ENCODE data around the gene BLOC1S6. TPM values are rescaled to one million over a fixed set of nuclear protein-coding genes. Genes with fewer than 3 reads are reported as not detected.

Gene BLOC1S6
- total and polyA plus RNA-seq, 12 donors, result 8.6 to 33.9 (median 28.0) TPM

DNA sequence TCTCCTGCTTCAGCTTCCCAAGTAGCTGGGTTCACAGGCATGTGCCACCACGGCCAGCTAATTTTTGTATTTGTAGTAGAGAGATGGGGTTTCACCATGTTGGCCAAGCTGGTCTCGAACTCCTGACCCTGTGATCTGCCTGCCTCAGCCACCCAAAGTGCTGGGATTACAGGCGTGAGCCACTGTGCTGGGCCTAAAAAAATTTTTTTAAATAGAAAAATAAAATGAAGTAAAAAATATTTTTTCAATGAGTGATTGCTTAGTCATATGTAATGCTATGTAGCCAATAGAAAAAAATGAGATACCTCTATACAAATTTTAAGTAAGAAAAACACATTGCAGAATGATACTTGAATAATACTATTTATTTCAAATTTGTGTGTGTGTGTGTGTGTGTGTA lies 36.7 kb upstream of the BLOC1S6 start:
- intact Hi-C loops (cut with DNase I), result no loop called here

DNA sequence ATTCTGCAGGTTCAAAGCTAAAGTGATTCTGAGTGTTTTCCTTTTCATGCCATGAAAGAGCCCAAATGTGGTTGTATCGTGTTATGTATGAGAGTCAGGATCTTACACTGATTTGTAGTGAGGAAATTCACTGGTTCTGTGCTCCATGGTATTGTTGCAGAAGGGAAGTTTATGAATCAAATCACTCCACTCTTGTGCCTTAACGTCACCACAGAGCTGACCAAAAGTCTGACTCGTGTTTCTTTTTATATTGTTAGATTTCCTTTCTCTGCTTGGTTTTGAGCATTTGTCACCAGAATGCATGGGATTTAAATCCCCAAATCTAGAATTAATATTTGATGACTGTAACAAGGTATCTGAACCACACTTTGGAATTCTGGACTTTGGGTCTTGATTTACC lies 35.5 kb upstream of the BLOC1S6 start:
- DNase-seq (no peak), ATAC-seq (no peak)
- TF ChIP-seq, protein P1, sequence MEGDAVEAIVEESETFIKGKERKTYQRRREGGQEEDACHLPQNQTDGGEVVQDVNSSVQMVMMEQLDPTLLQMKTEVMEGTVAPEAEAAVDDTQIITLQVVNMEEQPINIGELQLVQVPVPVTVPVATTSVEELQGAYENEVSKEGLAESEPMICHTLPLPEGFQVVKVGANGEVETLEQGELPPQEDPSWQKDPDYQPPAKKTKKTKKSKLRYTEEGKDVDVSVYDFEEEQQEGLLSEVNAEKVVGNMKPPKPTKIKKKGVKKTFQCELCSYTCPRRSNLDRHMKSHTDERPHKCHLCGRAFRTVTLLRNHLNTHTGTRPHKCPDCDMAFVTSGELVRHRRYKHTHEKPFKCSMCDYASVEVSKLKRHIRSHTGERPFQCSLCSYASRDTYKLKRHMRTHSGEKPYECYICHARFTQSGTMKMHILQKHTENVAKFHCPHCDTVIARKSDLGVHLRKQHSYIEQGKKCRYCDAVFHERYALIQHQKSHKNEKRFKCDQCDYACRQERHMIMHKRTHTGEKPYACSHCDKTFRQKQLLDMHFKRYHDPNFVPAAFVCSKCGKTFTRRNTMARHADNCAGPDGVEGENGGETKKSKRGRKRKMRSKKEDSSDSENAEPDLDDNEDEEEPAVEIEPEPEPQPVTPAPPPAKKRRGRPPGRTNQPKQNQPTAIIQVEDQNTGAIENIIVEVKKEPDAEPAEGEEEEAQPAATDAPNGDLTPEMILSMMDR (IDR thresholded peaks at IDR 0.05), result no peak
- no peak overlapping the region for H3K27ac ChIP-seq
- H3K36me3 ChIP-seq, result no peaks in the 10 kb centered on the region
- WGBS, 2 donors, result 64 to 72% methylated on average over 3 of the region's 3 CpGs
- intact Hi-C loops (cut with DNase I), result no loop called here
- H3K4me3 ChIP-seq, result no peak overlapping the region
- peaks cover 0 to 3% (median 0%) of the 10 kb centered on the region in 7 donors for H3K27me3 ChIP-seq
- H3K4me1 ChIP-seq, result peaks cover 0 to 3% (median 0%) of the 10 kb centered on the region in 9 donors
- H3K9me3 ChIP-seq, result no peaks in the 10 kb centered on the region

More for the DNA sequence above, 36.7 kb upstream of the BLOC1S6 start:
- Histone ChIP-seq H3K9me3 (no peaks in the 10 kb centered on the region), H3K4me3 (no peak overlapping the region), H3K4me1 (no peaks in the 10 kb centered on the region), H3K27me3 (peaks cover 0 to 3% (median 0%) of the 10 kb centered on the region in 7 donors), H3K36me3 (no peaks in the 10 kb centered on the region), H3K27ac (no peak overlapping the region)
- no peak for ATAC-seq
- no peak for DNase-seq
- 88 to 90% methylated on average over 3 of the region's 3 CpGs for WGBS, 2 donors
- TF ChIP-seq, protein P1 (IDR thresholded peaks at IDR 0.05), result no peak

DNA sequence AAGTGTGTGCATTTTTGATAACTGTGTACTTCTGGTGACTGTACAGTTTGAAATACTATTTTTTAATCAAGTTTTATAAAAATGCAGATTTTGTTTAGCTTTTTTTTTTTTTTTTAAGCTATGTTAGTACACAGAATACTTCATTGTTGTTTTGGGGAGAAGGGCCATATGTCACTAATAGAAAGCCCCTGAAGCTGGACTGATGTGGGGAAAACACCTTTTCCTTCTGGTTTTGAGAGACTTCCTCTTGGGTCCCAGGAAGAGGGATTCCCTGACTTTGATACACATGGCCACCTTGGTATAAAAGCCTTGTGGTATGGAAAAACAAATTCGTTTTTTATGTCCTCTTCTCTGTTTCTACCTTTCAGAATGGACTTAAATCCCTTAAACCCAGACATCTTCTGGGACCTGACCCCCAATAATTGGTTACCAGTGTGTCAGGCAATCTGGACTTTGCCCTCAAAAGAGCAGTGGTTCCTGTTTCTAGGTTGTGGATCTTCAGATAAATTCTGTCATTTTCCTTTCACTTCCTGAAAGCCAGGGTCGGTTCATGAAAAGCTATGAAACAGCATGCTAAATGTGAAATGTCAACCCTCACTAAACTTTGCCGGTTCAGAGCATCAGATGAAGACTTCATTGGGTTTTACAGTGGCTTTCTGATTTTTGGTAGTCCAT lies 31.1 kb upstream of the BLOC1S6 start:
- TF ChIP-seq, protein P1 (IDR thresholded peaks at IDR 0.05), result no peak
- 42 to 43% methylated on average over 3 of the region's 3 CpGs for WGBS, 2 donors
- no peak for DNase-seq
- Histone ChIP-seq H3K9me3 (no peaks in the 10 kb centered on the region), H3K27ac (no peak overlapping the region), H3K4me3 (no peak overlapping the region), H3K27me3 (peaks cover 0 to 11% (median 0%) of the 10 kb centered on the region in 7 donors), H3K4me1 (peaks cover 0 to 3% (median 0%) of the 10 kb centered on the region in 9 donors), H3K36me3 (no peaks in the 10 kb centered on the region)
- no peak for ATAC-seq
- intact Hi-C loops (cut with DNase I), result no loop called here

DNA sequence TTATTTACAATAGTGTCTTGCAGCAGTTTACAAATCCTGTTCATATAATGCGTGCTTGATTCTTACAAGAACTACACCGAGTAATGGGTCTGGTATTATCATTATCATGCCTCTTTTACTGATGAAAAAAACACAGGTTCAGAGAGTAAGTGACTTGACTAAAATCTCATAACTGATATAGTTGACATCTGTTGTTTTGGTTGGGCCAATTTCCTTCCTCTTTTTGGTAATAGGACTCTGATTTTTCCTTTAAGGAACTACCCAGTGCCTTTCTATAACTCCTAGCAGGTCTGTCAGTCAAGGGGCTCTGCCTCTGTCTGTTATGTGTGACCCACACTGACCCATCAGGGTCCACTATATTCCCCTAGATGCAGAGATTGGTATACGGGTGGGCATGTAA lies 14.6 kb upstream of the BLOC1S6 start:
- Histone ChIP-seq H3K27me3 (peaks cover 0 to 12% (median 0%) of the 10 kb centered on the region in 7 donors), H3K9me3 (peaks cover 0 to 5% (median 0%) of the 10 kb centered on the region in 11 donors), H3K4me3 (no peak overlapping the region), H3K4me1 (peaks cover 0 to 11% (median 0%) of the 10 kb centered on the region in 9 donors), H3K36me3 (no peaks in the 10 kb centered on the region), H3K27ac (no peak overlapping the region)
- TF ChIP-seq, protein P1 (IDR thresholded peaks at IDR 0.05), result no peak
- intact Hi-C loops (cut with DNase I), result loop anchor here in 1 of 10 donors (5.0 kb wide), 1 partner anchor 110 kb away; no protein-coding TSS in a partner anchor
- peak in 2 of 8 donors; percentile 34 to 51 for ATAC-seq
- DNase-seq, result no peak
- 55 to 70% methylated on average over 3 of the region's 3 CpGs for WGBS, 2 donors

Data from heart right ventricle (tissue), 16 donors.